NB4 (cell line): ENCODE data around the gene CDH13.
A peak's percentile ranks its signal among the peaks of the same experiment; 100 is the strongest.

ENCODE experiments used
- DNase-seq: peaks from one replicate; pipeline ENCODE4 v3.0.0; 2010; ENCODE audit warnings: low read depth
- H3K4me3 ChIP-seq: one replicate; pipeline ENCODE4 v1.5.1; 2011; ENCODE audit warnings: mild to moderate bottlenecking, low read depth, low read length, moderate library complexity
- CTCF ChIP-seq: IDR thresholded peaks from one replicate; pipeline ENCODE4 v1.5.1; 2012; ENCODE audit warnings: low read depth, low read length
- MAX ChIP-seq: IDR thresholded peaks from 2 replicates; pipeline ENCODE4 v1.6.1; 2011; ENCODE audit warnings: low read depth, low read length
- MYC ChIP-seq: IDR thresholded peaks from 2 replicates; pipeline ENCODE4 v1.6.1; 2011; ENCODE audit warnings: low read depth, low read length
- POLR2A ChIP-seq: IDR thresholded peaks from 2 replicates; pipeline ENCODE4 v1.6.1; 2011; ENCODE audit warnings: mild to moderate bottlenecking; ENCODE audit not compliant: insufficient read length; ENCODE audit errors: extremely low read depth

Gene CDH13

GRCh38 chr16:83128041-83128440, 501.3 kb downstream of the CDH13 start:
- TF ChIP-seq MYC (no peak), POLR2A (no peak)
- DNase-seq: no peak

GRCh38 chr16:83130039-83130438, 503.3 kb downstream of the CDH13 start:
- no peak overlapping the region for H3K4me3 ChIP-seq
- no peak for DNase-seq
- no peak for TF ChIP-seq MYC
- TF ChIP-seq MAX: no peak
- no peak for TF ChIP-seq POLR2A
- no peak for TF ChIP-seq CTCF

More at GRCh38 chr16:83128041-83128440, 501.3 kb downstream of the CDH13 start:
- no peak overlapping the region for H3K4me3 ChIP-seq

GRCh38 chr16:83134638-83135037, 507.9 kb downstream of the CDH13 start:
- DNase-seq: no peak
- H3K4me3 ChIP-seq: no peak overlapping the region
- no peak for TF ChIP-seq CTCF
- no peak for TF ChIP-seq POLR2A
- TF ChIP-seq MAX: no peak
- TF ChIP-seq MYC: no peak

- no peak overlapping the region for H3K4me3 ChIP-seq
- DNase-seq: no peak
- no peak for TF ChIP-seq CTCF
- no peak for TF ChIP-seq MYC
Measured at GRCh38 chr16:83136419-83136818, 509.6 kb downstream of the CDH13 start.

GRCh38 chr16:83136924-83137323, 510.2 kb downstream of the CDH13 start:
- no peak for DNase-seq
- TF ChIP-seq CTCF (no peak), POLR2A (no peak), MAX (no peak), MYC (no peak)
- no peak overlapping the region for H3K4me3 ChIP-seq

- TF ChIP-seq MYC (no peak), MAX (no peak), CTCF (no peak), POLR2A (no peak)
- peak; percentile 22 for DNase-seq
- peak overlapping the region; percentile 17 for H3K4me3 ChIP-seq
Measured at GRCh38 chr16:83137326-83137781, 510.6 kb downstream of the CDH13 start.
